BLaER1 treated with 17β-estradiol and CSF1 and Interleukin-3, amounts not matched to agents 10 nM and 100 nM (cell line): ENCODE data around the gene ZNF33B.
"Not testable (repeated sequence)": the region's sequence is repeated elsewhere in the genome, so short reads cannot be mapped to it uniquely, and the experiment has no call there.

ENCODE experiments used
- H3K27ac ChIP-seq, 11 experiments: shearing (Covaris generic); formaldehyde crosslinking; 2 replicates each; pipeline ENCODE4 v1.8.1; 2022
- H3K27me3 ChIP-seq, 11 experiments: shearing (Covaris generic); formaldehyde crosslinking; 2 replicates each; pipeline ENCODE4 v1.8.1; 2022
- H3K36me3 ChIP-seq, 11 experiments: shearing (Covaris generic); formaldehyde crosslinking; 2 replicates each; pipeline ENCODE4 v1.8.1; 2022
- H3K4me1 ChIP-seq, 10 experiments: shearing (Covaris generic); formaldehyde crosslinking; 2 replicates each; pipeline ENCODE4 v1.8.1; 2022
- H3K4me2 ChIP-seq, 11 experiments: shearing (Covaris generic); formaldehyde crosslinking; 2 replicates each; pipeline ENCODE4 v1.8.1; 2022
- H3K4me3 ChIP-seq, 10 experiments: shearing (Covaris generic); formaldehyde crosslinking; 2 replicates each; pipeline ENCODE4 v1.8.1; 2022
- H3K9ac ChIP-seq, 11 experiments: shearing (Covaris generic); formaldehyde crosslinking; 2 replicates each; pipeline ENCODE4 v1.8.1; 2022
- H3K9me3 ChIP-seq, 11 experiments: shearing (Covaris generic); formaldehyde crosslinking; replicated peaks in 1 of 11; 2 replicates each; pipeline ENCODE4 v1.8.1; 2022
- H4K20me1 ChIP-seq, 11 experiments: shearing (Covaris generic); formaldehyde crosslinking; 2 replicates each; pipeline ENCODE4 v1.8.1; 2022
- Cebpa-rat ChIP-seq, 11 experiments: shearing (Covaris generic); IDR thresholded peaks; 2 replicates each; pipeline ENCODE4 v1.8.1; 2022

Gene ZNF33B

DNA sequence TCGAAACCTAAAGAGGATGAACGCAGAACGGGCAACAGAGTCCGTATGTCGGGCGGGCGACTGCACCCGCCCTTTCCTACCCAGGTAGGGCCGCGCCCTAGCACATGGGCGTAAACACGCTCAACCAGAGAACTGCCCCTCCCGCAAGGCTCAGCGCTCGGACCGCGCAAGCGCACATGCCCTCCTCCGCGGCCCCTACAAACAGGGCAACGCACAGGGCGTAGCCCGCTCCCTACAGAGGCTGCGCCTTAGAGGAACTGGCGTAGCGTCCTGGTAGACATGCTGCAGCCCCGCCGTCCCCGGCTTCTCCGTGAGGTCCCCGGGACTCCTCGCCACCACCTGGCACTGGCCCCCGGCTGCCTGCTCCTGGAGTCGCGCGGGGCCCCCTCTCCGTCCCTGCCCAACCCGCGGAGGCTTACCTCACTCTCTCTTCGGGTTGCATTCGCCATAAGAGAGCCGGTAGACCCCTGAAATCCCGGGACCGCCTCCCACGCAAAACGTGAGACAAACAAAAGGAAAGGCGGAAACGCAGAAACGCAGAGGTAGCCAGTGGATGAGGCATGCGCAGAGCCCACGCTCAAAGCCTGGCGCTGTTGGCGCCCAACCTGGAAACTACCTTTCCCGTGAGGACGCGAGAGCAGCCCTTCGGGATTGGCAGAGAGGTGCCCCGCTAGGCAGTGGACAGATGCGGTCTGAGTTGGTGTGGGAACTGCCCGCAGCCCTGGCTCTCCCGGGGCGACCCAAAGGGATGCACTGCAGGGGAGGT, at the start of gene ZNF33B:
Gene ZNF33B (minus strand): TSS at position 516 of the 766 bp plus-strand sequence. CDS start 1,642 bp downstream, outside the sequence.
- H3K4me1 ChIP-seq, result peaks cover 11 to 34% (median 23%) of the 10 kb centered on the region in 10 experiments
- no peaks in the 10 kb centered on the region for H3K27me3 ChIP-seq
- H3K4me3 ChIP-seq, result peak within 1 kb of the TSS; percentile 69 to 89 (median 81)
- peak within 1 kb of the TSS; percentile 76 to 90 (median 85) for H3K4me2 ChIP-seq
- no peak for TF ChIP-seq Cebpa-rat (IDR thresholded peaks at IDR 0.05)
- peaks cover 0 to 33% (median 13%) of the 10 kb centered on the region in 11 experiments; a peak in 17 of 22 replicates for H3K36me3 ChIP-seq
- no peaks in the 10 kb centered on the region for H3K9me3 ChIP-seq
- peak within 1 kb of the TSS; percentile 82 to 96 (median 92) for H3K9ac ChIP-seq
- H3K27ac ChIP-seq, result peak within 1 kb of the TSS; percentile 73 to 97 (median 94)
- no peaks in the 10 kb centered on the region for H4K20me1 ChIP-seq

DNA sequence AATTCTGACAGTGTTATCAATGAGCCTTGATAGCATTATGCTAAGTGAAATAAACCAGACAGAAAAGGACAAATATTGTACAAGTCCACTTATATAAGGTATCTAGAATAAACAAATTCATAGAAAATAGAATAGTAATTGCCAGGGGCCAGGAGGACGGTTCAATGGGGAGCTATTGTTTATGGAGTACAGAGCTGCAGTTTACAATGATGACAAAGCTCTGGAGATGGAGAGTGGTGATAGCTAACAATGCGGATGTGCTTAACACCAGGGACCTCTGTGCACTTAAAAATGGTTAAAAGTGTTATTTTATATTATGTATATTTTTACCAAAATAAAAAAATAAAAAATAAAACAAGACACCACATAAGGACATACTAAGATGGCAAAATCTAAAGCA, 46.1 kb upstream of the ZNF33B start:
- no peaks in the 10 kb centered on the region for H4K20me1 ChIP-seq
- TF ChIP-seq Cebpa-rat (IDR thresholded peaks at IDR 0.05), result no peak
- H3K4me3 ChIP-seq, result no peak overlapping the region
- H3K4me2 ChIP-seq, result no peak overlapping the region
- peaks cover 0 to 4% (median 0%) of the 10 kb centered on the region in 10 experiments; a peak in 1 of 20 replicates for H3K4me1 ChIP-seq
- no peak overlapping the region for H3K27ac ChIP-seq
- H3K27me3 ChIP-seq, result no peaks in the 10 kb centered on the region
- no peak overlapping the region for H3K9ac ChIP-seq
- no peaks in the 10 kb centered on the region for H3K36me3 ChIP-seq
- no peaks in the 10 kb centered on the region for H3K9me3 ChIP-seq

DNA sequence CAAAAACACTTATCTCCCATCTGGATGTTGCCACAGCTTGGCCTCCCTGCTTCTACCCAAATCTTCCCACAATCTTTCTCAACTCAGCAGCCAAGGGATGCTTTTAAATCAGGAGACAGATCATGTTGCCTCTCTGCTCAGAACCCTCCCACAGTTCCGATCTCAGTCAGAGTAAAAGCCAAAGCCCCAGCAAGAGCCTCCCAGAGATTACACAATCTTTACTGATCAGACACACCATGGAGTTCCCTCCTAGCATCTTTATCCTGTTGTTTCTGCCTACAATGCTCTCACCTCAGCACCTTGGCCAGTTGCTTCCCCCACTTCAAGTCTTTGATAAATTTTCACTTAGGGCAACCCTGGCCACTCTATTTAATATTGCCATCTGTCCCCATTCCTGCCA, 41.9 kb upstream of the ZNF33B start:
- no peak for TF ChIP-seq Cebpa-rat (IDR thresholded peaks at IDR 0.05)
- Histone ChIP-seq H3K9me3 (peaks cover 0 to 11% (median 4%) of the 10 kb centered on the region in 11 experiments; a peak in 3 of 22 replicates), H4K20me1 (no peaks in the 10 kb centered on the region), H3K4me3 (no peak overlapping the region), H3K27ac (no peak overlapping the region), H3K27me3 (no peaks in the 10 kb centered on the region), H3K36me3 (no peaks in the 10 kb centered on the region), H3K4me2 (no peak overlapping the region), H3K9ac (no peak overlapping the region), H3K4me1 (no peaks in the 10 kb centered on the region)

DNA sequence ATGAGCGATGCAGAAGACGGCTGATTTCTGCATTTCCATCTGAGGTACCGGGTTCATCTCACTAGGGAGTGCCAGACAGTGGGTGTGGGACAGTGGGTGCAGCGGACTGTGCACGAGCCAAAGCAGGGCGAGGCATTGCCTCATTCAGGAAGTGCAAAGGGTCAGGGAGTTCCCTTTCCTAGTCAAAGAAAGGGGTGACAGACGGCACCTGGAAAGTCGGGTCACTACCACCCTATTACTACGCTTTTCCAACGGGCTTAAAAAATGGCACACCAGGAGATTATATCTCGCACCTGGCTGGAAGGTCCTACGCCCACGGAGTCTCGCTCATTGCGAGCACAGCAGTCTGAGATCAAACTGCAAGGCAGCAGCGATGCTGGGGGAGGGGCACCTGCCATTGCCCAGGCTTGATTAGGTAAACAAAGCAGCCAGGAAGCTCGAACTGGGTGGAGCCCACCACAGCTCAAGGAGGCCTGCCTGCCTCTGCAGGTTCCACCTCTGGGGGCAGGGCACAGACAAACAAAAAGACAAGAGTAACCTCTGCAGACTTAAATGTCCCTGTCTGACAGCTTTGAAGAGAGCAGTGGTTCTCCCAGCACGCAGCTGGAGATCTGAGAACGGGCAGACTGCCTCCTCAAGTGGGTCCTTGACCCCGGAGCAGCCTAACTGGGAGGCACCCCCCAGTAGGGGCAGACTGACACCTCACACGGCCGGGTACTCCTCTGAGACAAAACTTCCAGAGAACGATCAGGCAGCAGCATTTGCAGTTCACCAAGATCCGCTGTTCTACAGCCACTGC, 27.0 kb upstream of the ZNF33B start:
- H3K4me3 ChIP-seq, H3K27ac ChIP-seq, H3K4me1 ChIP-seq, H3K9ac ChIP-seq, H3K27me3 ChIP-seq, H3K36me3 ChIP-seq, H4K20me1 ChIP-seq, H3K4me2 ChIP-seq: not testable (repeated sequence)
- peaks cover 12 to 16% (median 14%) of the 10 kb centered on the region in 11 experiments for H3K9me3 ChIP-seq

DNA sequence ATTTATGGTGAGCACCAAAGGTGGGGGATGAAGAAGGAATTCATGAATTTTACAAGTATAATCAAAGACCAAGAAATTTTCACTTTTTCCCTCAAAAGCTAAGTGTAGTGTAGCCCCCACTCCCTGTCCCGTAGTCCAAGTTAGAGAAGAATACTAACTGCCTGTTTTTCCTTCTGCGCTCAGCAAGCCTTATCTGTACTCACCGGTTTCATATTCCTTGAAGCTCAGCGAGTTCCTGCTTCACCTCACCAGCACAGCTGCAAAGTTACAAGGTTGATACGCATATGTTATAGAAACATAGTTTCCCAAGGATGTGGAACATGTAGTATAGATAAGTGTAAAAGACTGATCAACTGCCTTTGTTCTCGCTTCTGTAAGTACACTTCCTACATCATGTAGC, 16.0 kb upstream of the ZNF33B start:
- Histone ChIP-seq H3K4me1 (peaks cover 0 to 13% (median 8%) of the 10 kb centered on the region in 10 experiments; a peak in 16 of 20 replicates), H3K9ac (no peak overlapping the region)
- no peak for TF ChIP-seq Cebpa-rat (IDR thresholded peaks at IDR 0.05)

DNA sequence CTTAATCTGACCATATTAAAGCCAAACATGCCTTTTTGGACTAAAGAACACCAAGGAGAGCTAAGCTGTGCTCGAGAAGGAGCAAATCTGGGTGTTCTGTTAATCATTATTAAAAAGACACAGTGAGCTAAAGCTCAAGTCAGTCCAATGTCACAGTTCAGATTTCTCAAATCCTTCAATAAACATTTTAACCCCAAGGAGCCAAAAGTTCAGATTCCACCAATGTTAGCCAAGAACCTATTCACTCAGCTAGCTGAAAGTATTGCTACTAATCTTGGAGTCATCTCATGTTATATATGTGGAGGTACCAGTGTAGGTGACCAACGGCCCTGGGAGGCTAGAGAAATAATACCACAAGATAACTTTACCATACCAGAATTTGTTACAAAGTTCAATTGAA, 14.5 kb upstream of the ZNF33B start:
- Histone ChIP-seq H3K27ac (no peak overlapping the region), H3K4me2 (no peak overlapping the region), H4K20me1 (no peaks in the 10 kb centered on the region), H3K9ac (no peak overlapping the region), H3K4me3 (no peak overlapping the region), H3K36me3 (no peaks in the 10 kb centered on the region), H3K4me1 (peaks cover 0 to 13% (median 8%) of the 10 kb centered on the region in 10 experiments; a peak in 16 of 20 replicates), H3K27me3 (no peaks in the 10 kb centered on the region), H3K9me3 (peaks cover 0 to 17% (median 5%) of the 10 kb centered on the region in 11 experiments; a peak in 7 of 22 replicates)
- TF ChIP-seq Cebpa-rat (IDR thresholded peaks at IDR 0.05), result no peak

More for the DNA sequence above, 16.0 kb upstream of the ZNF33B start:
- H4K20me1 ChIP-seq, result no peaks in the 10 kb centered on the region
- H3K27ac ChIP-seq, result no peak overlapping the region
- H3K9me3 ChIP-seq, result peaks cover 0 to 15% (median 5%) of the 10 kb centered on the region in 11 experiments; a peak in 7 of 22 replicates
- H3K4me2 ChIP-seq, result no peak overlapping the region
- H3K4me3 ChIP-seq, result no peak overlapping the region
- no peaks in the 10 kb centered on the region for H3K27me3 ChIP-seq
- H3K36me3 ChIP-seq, result no peaks in the 10 kb centered on the region

DNA sequence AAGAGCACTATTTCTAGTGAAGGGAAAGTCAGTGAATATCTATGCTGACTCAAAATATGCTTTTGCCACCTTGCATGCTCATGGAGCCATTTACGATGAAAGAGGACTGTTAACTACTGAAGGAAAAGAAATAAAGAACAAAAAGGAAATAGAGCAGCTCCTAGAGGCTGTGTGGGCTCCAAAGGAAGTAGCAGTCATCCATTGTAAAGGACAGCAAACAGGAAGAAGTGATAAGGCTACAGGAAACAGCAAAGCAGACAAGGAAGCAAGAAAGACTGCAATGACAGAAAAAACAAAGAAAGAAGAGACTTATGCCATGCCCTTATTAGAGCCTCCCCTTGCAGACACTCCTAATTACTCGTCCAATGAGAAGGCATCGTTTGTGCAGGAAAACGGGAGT, 12.0 kb upstream of the ZNF33B start:
- Histone ChIP-seq H3K4me1 (peaks cover 0 to 13% (median 8%) of the 10 kb centered on the region in 10 experiments; a peak in 16 of 20 replicates), H3K4me2 (peak overlapping the region in 8 of 11 experiments; percentile 16 to 63 (median 37); a peak in 15 of 22 replicates), H3K27ac (peak overlapping the region in 3 of 11 experiments; percentile 12 to 55 (median 34); a peak in 3 of 22 replicates), H3K9ac (no peak overlapping the region), H3K27me3 (no peaks in the 10 kb centered on the region), H4K20me1 (no peaks in the 10 kb centered on the region), H3K36me3 (no peaks in the 10 kb centered on the region), H3K4me3 (no peak overlapping the region), H3K9me3 (peaks cover 0 to 17% (median 5%) of the 10 kb centered on the region in 11 experiments; a peak in 7 of 22 replicates)
- TF ChIP-seq Cebpa-rat (IDR thresholded peaks at IDR 0.05), result no peak

DNA sequence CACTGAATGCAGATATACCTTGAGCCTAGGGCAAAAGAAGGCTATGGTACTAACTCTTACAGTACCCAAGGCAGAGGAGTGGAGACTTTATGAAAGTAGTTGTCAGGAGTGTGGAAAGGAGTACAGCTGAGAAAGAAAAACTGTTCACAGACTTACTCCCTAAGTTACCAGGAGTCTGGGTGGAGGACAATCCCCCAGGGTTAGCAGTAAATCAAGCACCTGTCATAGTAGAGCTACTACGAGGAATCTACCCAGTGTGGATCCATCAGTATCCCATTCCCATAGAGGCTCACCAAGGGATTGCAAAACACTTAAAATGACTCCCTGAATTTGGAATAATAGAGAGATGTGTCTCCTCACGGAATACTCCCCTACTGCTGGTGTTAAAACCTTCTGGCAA, 10.1 kb upstream of the ZNF33B start:
- H4K20me1 ChIP-seq, result no peaks in the 10 kb centered on the region

More for the DNA sequence above, 10.1 kb upstream of the ZNF33B start:
- H3K36me3 ChIP-seq, result no peaks in the 10 kb centered on the region
- no peak overlapping the region for H3K9ac ChIP-seq
- no peak for TF ChIP-seq Cebpa-rat (IDR thresholded peaks at IDR 0.05)
- H3K4me2 ChIP-seq, result no peak overlapping the region
- H3K4me3 ChIP-seq, result no peak overlapping the region
- H3K27ac ChIP-seq, result no peak overlapping the region
- H3K4me1 ChIP-seq, result peaks cover 0 to 13% (median 8%) of the 10 kb centered on the region in 10 experiments; a peak in 16 of 20 replicates
- peaks cover 0 to 17% (median 5%) of the 10 kb centered on the region in 11 experiments; a peak in 7 of 22 replicates for H3K9me3 ChIP-seq
- H3K27me3 ChIP-seq, result no peaks in the 10 kb centered on the region
